GM12878 (cell line): Measurements from ENCODE around the gene GREM1. TPM values are rescaled to one million over a fixed set of nuclear protein-coding genes. Genes with fewer than 3 reads are reported as not detected.

Experiments
- ATAC-seq: fragments of 200-7000 bp; cut with Tn5 transposase; 3 replicates; pipeline ENCODE4 v1.9.1; 2020; ENCODE audit warnings: mild to moderate bottlenecking, moderate library complexity
- BruUV-seq: library from RNA; stranded (reverse); fragments of 400-500 nt; replicated peaks from 2 replicates; lab custom pipeline; 2021; lab: Mats Ljungman, UMichigan
- CTCF ChIA-PET: fragments of 300-600 bp; sonication (Branson Sonifier 250); formaldehyde crosslinking; extraction: SDS; loops from one replicate; lab custom pipeline; 2021; ENCODE audit warnings: inconsistent platforms; lab: Yijun Ruan, JAX
- POLR2A ChIA-PET: fragments of 350-600 bp; formaldehyde crosslinking; extraction: SDS; loops from one replicate; lab custom pipeline; 2021; ENCODE audit warnings: inconsistent platforms; lab: Charles Lee
- RAD21 ChIA-PET: fragments of 300-600 bp; sonication (Branson Sonifier 250); formaldehyde crosslinking; loops from one replicate; lab custom pipeline; 2023; ENCODE audit warnings: antibody characterized with exemption; ENCODE audit not compliant: unreplicated experiment; lab: Charles Lee
- SMC1A ChIA-PET: fragments of 300-600 bp; sonication (Branson Sonifier 250); formaldehyde crosslinking; loops from one replicate; lab custom pipeline; 2023; ENCODE audit not compliant: unreplicated experiment, uncharacterized antibody; lab: Charles Lee
- DNase-seq: peaks from one replicate; pipeline ENCODE4 v3.0.0-alpha.2; 2011; ENCODE audit warnings: low read depth, low spot score
- FAIRE-seq: peaks from 3 replicates; lab custom pipeline; 2011; peaks lifted over from hg19 to GRCh38; lab: Jason Lieb, UNC
- H2AFZ ChIP-seq: 2 replicates; pipeline ENCODE4 v1.6.0; 2011; ENCODE audit warnings: low read depth, low read length, control low read depth; ENCODE audit not compliant: control insufficient read depth
- H3K27ac ChIP-seq: 2 replicates; pipeline ENCODE4 v1.5.1; 2011; ENCODE audit warnings: control low read depth; ENCODE audit not compliant: control insufficient read depth, insufficient read depth
- H3K27me3 ChIP-seq, 2 experiments: replicated peaks in 1 of 2; 2 replicates each; pipeline versions ENCODE4 v1.6.0 to v1.6.1; 2011; ENCODE audit warnings: low read length in 1 of 2; ENCODE audit not compliant: control insufficient read depth in 2 of 2, insufficient read depth in 2 of 2
- H3K36me3 ChIP-seq, 2 experiments: 2 replicates each; pipeline ENCODE4 v1.5.1; 2011; ENCODE audit warnings: low read length in 1 of 2; ENCODE audit not compliant: control insufficient read depth in 2 of 2, insufficient read depth in 2 of 2
- H3K4me1 ChIP-seq: 2 replicates; pipeline ENCODE4 v1.6.1; 2011; ENCODE audit warnings: mild to moderate bottlenecking, low read length, moderate library complexity, mixed read lengths; ENCODE audit not compliant: control insufficient read depth, insufficient read depth
- H3K4me2 ChIP-seq: 2 replicates; pipeline ENCODE4 v1.6.0; 2011; ENCODE audit warnings: control low read depth; ENCODE audit not compliant: control insufficient read depth, insufficient read depth
- H3K4me3 ChIP-seq: fragments of 200-600 bp; sonication (generic); 2 replicates; pipeline ENCODE4 v1.5.1; 2016
- H3K79me2 ChIP-seq: 2 replicates; pipeline ENCODE4 v1.6.0; 2011; ENCODE audit warnings: low read length; ENCODE audit not compliant: control insufficient read depth, insufficient read depth
- H3K9ac ChIP-seq: 2 replicates; pipeline ENCODE4 v1.8.0; 2011; ENCODE audit warnings: low read length, control low read depth, mixed read lengths; ENCODE audit not compliant: control insufficient read depth, insufficient read depth
- H3K9me3 ChIP-seq: replicated peaks from 3 replicates; pipeline ENCODE4 v1.5.1; 2011; ENCODE audit warnings: mild to moderate bottlenecking, low read length; ENCODE audit not compliant: control insufficient read depth, insufficient read depth
- H4K20me1 ChIP-seq: 2 replicates; pipeline ENCODE4 v1.6.0; 2011; ENCODE audit not compliant: control insufficient read depth, insufficient read depth
- CBFB ChIP-seq: IDR thresholded peaks from 2 replicates; pipeline ENCODE4 v1.6.1; 2016; ENCODE audit warnings: antibody characterized with exemption, low read depth
- CREB1 ChIP-seq: IDR thresholded peaks from 2 replicates; pipeline ENCODE4 v1.6.1; 2012; ENCODE audit warnings: low read depth, mild to moderate bottlenecking, inconsistent platforms
- FOXK2 ChIP-seq: fragments of 450-650 bp; IDR thresholded peaks from 2 replicates; pipeline ENCODE4 v1.6.1; 2017; ENCODE audit warnings: mild to moderate bottlenecking, moderate library complexity
- GATAD2B ChIP-seq: fragments of 450-650 bp; conservative IDR thresholded peaks from 2 replicates; pipeline ENCODE4 v1.6.1; 2017; ENCODE audit warnings: low read depth, mild to moderate bottlenecking, moderate library complexity
- HDGF ChIP-seq: fragments of 450-650 bp; IDR thresholded peaks from 2 replicates; pipeline ENCODE4 v1.6.1; 2016; ENCODE audit warnings: antibody characterized with exemption
- KAT2A ChIP-seq: conservative IDR thresholded peaks from 2 replicates; pipeline ENCODE4 v1.6.1; 2011; ENCODE audit warnings: low read depth, low read length; ENCODE audit not compliant: control insufficient read depth
- MYB ChIP-seq: fragments of 150-350 bp; IDR thresholded peaks from 2 replicates; pipeline ENCODE4 v1.6.1; 2014; ENCODE audit warnings: mild to moderate bottlenecking, low read depth, low read length, borderline replicate concordance
- PAX8 ChIP-seq: fragments of 450-650 bp; IDR thresholded peaks from 2 replicates; pipeline ENCODE4 v1.6.1; 2017; ENCODE audit warnings: mild to moderate bottlenecking, moderate library complexity
- TBL1XR1 ChIP-seq: IDR thresholded peaks from 2 replicates; pipeline ENCODE4 v1.6.1; 2012; ENCODE audit warnings: low read depth, low read length, improper control_type of control experiment
- YBX1 ChIP-seq: fragments of 450-650 bp; IDR thresholded peaks from 2 replicates; pipeline ENCODE4 v1.6.1; 2016; ENCODE audit warnings: antibody characterized with exemption
- ZBED1 ChIP-seq: IDR thresholded peaks from 2 replicates; pipeline ENCODE4 v1.6.1; 2016; ENCODE audit warnings: borderline replicate concordance
- ZNF207 ChIP-seq: fragments of 450-650 bp; IDR thresholded peaks from 2 replicates; pipeline ENCODE4 v1.6.1; 2014; ENCODE audit warnings: antibody characterized with exemption, mild to moderate bottlenecking, borderline replicate concordance
- WGBS: methylation state at CpG from one replicate; pipeline ENCODE4 v1.1.6; 2016; ENCODE audit warnings: low lambda C conversion rate; ENCODE audit not compliant: insufficient replicate concordance, insufficient coverage; ENCODE audit errors: missing lambda C conversion rate; 5-methylcytosine and 5-hydroxymethylcytosine counted together
- in situ Hi-C: fragments of 300-500 bp; cut with MboI; formaldehyde crosslinking; loops from 9 replicates; pipeline ENCODE4 v1.14.3; 2018; ENCODE audit warnings: mixed read lengths
- intact Hi-C: fragments of 100-400 bp; cut with micrococcal nuclease; formaldehyde crosslinking; loops from one replicate; pipeline ENCODE4 v1.14.2; 2022; ENCODE audit not compliant: unreplicated experiment
- polyA plus RNA-seq, 11 experiments: library from polyadenylated mRNA; depleted of rRNA in 4 of 11; unstranded in 6 of 11; stranded (reverse) in 5 of 11; fragments of >200 nt; fragmentation: Nextera tagmentation in 4 of 11; fragmentation: Illumina TruSeq in 1 of 11; extraction: Ambion mirVana in 4 of 11; extraction: Trizol in 1 of 11; gene quantifications; 1 replicate in 1 of 11; 2 replicates in 10 of 11; pipeline versions ENCODE4 v1.2.1 to v1.2.3, GENCODE V29; 2011 to 2016; ENCODE audit warnings: inconsistent platforms in 2 of 11, missing spikeins in 2 of 11, low read depth in 1 of 11
- total RNA-seq, 4 experiments: library from RNA; depleted of rRNA in 3 of 4; stranded (reverse); fragments of >200 nt in 3 of 4; fragmentation: Illumina TruSeq in 1 of 4; extraction: Trizol in 1 of 4; gene quantifications; 2 replicates each; pipeline versions ENCODE4 v1.2.1 to v1.2.3, GENCODE V29; 2013 to 2021
- TF ChIP-seq, protein P1 (sequence below): fragments of 150-350 bp; IDR thresholded peaks from 2 replicates; pipeline ENCODE4 v1.6.1; 2016; ENCODE audit warnings: low read depth, low read length
- TF ChIP-seq, protein P2 (sequence below): fragments of 150-350 bp; IDR thresholded peaks from 2 replicates; pipeline ENCODE4 v1.6.1; 2014; ENCODE audit warnings: mild to moderate bottlenecking, low read depth, low read length
- TF ChIP-seq, protein P3 (sequence below): fragments of 450-650 bp; IDR thresholded peaks from 2 replicates; pipeline ENCODE4 v1.6.1; 2018; ENCODE audit warnings: mild to moderate bottlenecking, low read depth, moderate library complexity; ENCODE audit not compliant: partially characterized antibody
- TF ChIP-seq, protein P4 (sequence below): fragments of 450-650 bp; IDR thresholded peaks from 2 replicates; pipeline ENCODE4 v1.6.1; 2014; ENCODE audit warnings: mild to moderate bottlenecking

Gene GREM1
- total and polyA plus RNA-seq, 10 of the 15 experiments (the other 5 are each of a cell fraction or from before 2014, with no cell fraction given), result 0.08 to 0.36 (median 0.08) TPM; not detected in 7

DNA sequence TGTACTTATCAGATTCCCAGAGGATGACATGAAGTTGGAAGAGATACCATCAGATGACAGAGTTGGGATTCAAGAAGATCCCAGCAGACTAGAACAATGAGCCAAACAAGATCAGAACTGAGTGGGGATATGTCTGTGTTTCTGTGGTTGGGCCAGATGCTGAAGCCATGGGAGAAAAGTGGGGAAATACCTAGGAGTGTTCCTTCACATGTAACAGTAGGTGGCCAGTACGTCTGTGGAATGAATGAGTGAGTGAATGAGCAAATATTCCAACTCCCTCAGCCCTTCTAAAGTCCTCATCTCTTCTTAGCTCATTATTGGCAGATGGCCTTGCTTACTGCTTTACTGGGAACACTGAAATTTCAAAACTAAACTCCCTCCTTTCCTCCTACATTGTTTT lies 32.2 kb upstream of the GREM1 start:
- intact Hi-C loops, result loop anchor here (10.0 kb wide), 1 partner anchor 59 kb away; no protein-coding TSS in a partner anchor
- TF ChIP-seq CREB1 (no peak), ZBED1 (no peak), PAX8 (no peak), ZNF207 (no peak), HDGF (no peak), CBFB (no peak), MYB (no peak), YBX1 (no peak), KAT2A (no peak), FOXK2 (no peak), GATAD2B (no peak), TBL1XR1 (no peak)
- TF ChIP-seq, protein P1, sequence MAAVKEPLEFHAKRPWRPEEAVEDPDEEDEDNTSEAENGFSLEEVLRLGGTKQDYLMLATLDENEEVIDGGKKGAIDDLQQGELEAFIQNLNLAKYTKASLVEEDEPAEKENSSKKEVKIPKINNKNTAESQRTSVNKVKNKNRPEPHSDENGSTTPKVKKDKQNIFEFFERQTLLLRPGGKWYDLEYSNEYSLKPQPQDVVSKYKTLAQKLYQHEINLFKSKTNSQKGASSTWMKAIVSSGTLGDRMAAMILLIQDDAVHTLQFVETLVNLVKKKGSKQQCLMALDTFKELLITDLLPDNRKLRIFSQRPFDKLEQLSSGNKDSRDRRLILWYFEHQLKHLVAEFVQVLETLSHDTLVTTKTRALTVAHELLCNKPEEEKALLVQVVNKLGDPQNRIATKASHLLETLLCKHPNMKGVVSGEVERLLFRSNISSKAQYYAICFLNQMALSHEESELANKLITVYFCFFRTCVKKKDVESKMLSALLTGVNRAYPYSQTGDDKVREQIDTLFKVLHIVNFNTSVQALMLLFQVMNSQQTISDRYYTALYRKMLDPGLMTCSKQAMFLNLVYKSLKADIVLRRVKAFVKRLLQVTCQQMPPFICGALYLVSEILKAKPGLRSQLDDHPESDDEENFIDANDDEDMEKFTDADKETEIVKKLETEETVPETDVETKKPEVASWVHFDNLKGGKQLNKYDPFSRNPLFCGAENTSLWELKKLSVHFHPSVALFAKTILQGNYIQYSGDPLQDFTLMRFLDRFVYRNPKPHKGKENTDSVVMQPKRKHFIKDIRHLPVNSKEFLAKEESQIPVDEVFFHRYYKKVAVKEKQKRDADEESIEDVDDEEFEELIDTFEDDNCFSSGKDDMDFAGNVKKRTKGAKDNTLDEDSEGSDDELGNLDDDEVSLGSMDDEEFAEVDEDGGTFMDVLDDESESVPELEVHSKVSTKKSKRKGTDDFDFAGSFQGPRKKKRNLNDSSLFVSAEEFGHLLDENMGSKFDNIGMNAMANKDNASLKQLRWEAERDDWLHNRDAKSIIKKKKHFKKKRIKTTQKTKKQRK, result no peak
- TF ChIP-seq, protein P2, sequence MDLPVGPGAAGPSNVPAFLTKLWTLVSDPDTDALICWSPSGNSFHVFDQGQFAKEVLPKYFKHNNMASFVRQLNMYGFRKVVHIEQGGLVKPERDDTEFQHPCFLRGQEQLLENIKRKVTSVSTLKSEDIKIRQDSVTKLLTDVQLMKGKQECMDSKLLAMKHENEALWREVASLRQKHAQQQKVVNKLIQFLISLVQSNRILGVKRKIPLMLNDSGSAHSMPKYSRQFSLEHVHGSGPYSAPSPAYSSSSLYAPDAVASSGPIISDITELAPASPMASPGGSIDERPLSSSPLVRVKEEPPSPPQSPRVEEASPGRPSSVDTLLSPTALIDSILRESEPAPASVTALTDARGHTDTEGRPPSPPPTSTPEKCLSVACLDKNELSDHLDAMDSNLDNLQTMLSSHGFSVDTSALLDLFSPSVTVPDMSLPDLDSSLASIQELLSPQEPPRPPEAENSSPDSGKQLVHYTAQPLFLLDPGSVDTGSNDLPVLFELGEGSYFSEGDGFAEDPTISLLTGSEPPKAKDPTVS, result no peak
- TF ChIP-seq, protein P3, sequence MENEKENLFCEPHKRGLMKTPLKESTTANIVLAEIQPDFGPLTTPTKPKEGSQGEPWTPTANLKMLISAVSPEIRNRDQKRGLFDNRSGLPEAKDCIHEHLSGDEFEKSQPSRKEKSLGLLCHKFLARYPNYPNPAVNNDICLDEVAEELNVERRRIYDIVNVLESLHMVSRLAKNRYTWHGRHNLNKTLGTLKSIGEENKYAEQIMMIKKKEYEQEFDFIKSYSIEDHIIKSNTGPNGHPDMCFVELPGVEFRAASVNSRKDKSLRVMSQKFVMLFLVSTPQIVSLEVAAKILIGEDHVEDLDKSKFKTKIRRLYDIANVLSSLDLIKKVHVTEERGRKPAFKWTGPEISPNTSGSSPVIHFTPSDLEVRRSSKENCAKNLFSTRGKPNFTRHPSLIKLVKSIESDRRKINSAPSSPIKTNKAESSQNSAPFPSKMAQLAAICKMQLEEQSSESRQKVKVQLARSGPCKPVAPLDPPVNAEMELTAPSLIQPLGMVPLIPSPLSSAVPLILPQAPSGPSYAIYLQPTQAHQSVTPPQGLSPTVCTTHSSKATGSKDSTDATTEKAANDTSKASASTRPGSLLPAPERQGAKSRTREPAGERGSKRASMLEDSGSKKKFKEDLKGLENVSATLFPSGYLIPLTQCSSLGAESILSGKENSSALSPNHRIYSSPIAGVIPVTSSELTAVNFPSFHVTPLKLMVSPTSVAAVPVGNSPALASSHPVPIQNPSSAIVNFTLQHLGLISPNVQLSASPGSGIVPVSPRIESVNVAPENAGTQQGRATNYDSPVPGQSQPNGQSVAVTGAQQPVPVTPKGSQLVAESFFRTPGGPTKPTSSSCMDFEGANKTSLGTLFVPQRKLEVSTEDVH, result no peak
- TF ChIP-seq, protein P4, sequence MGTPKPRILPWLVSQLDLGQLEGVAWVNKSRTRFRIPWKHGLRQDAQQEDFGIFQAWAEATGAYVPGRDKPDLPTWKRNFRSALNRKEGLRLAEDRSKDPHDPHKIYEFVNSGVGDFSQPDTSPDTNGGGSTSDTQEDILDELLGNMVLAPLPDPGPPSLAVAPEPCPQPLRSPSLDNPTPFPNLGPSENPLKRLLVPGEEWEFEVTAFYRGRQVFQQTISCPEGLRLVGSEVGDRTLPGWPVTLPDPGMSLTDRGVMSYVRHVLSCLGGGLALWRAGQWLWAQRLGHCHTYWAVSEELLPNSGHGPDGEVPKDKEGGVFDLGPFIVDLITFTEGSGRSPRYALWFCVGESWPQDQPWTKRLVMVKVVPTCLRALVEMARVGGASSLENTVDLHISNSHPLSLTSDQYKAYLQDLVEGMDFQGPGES, result no peak

More for the DNA sequence above, 32.2 kb upstream of the GREM1 start:
- Histone ChIP-seq H3K9me3 (no peaks in the 10 kb centered on the region), H3K4me1 (peaks cover 3% of the 10 kb centered on the region; the same call in 1 of the 2 replicates), H3K79me2 (no peaks in the 10 kb centered on the region), H3K9ac (no peak overlapping the region), H3K4me2 (no peak overlapping the region), H2AFZ (no peak overlapping the region), H3K27me3 (no peaks in the 10 kb centered on the region), H3K36me3 (no peaks in the 10 kb centered on the region), H3K4me3 (no peak overlapping the region), H3K27ac (no peak overlapping the region), H4K20me1 (no peaks in the 10 kb centered on the region)
- FAIRE-seq (no peak), ATAC-seq (no peak), DNase-seq (no peak)
- 75% methylated on average over 1 of the region's 1 CpG for WGBS
- in situ Hi-C loops, result no loop called here
- ChIA-PET CTCF (interaction anchor here (1.4 kb wide), 1 partner anchor 271 kb away, joined by 3 read pairs; no protein-coding TSS in a partner anchor), POLR2A (no interaction called here), SMC1A (no interaction called here), RAD21 (no interaction called here)
- no TSS peak for BruUV-seq
